Activated CD8-positive, alpha-beta T cell treated with anti-CD3 and anti-CD28 coated beads, Interleukin-2, amount 10 ng/mL, durations not matched to agents 7 days and 5 days (primary cell): ENCODE measurements around the gene FGF22. TPM values are rescaled to one million over a fixed set of nuclear protein-coding genes. Genes with fewer than 3 reads are reported as not detected.
A peak's percentile ranks its signal among the peaks of the same experiment; 100 is the strongest.

ENCODE experiments used
- ATAC-seq: fragments of 150-1000 bp; cut with Tn5 transposase; one replicate; pipeline ENCODE4 v1.10.0; 2021; ENCODE audit warnings: moderate library complexity
- CTCF ChIA-PET: fragments of 350-600 bp; sonication (Branson Sonifier 250); formaldehyde crosslinking; loops from one replicate; lab custom pipeline; 2021; ENCODE audit warnings: antibody characterized with exemption; lab: Charles Lee
- POLR2A ChIA-PET: fragments of 350-600 bp; sonication (Branson Sonifier 250); formaldehyde crosslinking; loops from one replicate; lab custom pipeline; 2021; ENCODE audit warnings: antibody characterized with exemption; lab: Charles Lee
- DNase-seq: peaks from one replicate; pipeline ENCODE4 v3.0.0-alpha.2; 2020
- H3K27ac Mint-ChIP-seq: one replicate; pipeline ENCODE4 v1.8.0; 2021; ENCODE audit warnings: mild to moderate bottlenecking, mixed read lengths
- H3K27me3 Mint-ChIP-seq: one replicate; pipeline ENCODE4 v1.8.0; 2021; ENCODE audit warnings: low read depth, mixed read lengths
- H3K36me3 Mint-ChIP-seq: one replicate; pipeline ENCODE4 v1.8.0; 2021; ENCODE audit warnings: low read depth, mixed read lengths
- H3K4me1 Mint-ChIP-seq: one replicate; pipeline ENCODE4 v1.8.0; 2021; ENCODE audit warnings: low read depth, mixed read lengths
- H3K4me3 Mint-ChIP-seq: one replicate; pipeline ENCODE4 v1.8.0; 2021; ENCODE audit warnings: mild to moderate bottlenecking, mixed read lengths
- H3K9me3 Mint-ChIP-seq: one replicate; pipeline ENCODE4 v1.8.0; 2022; ENCODE audit warnings: mixed read lengths; ENCODE audit not compliant: insufficient read depth
- total RNA-seq, 2 experiments: library from RNA; stranded (reverse); gene quantifications; one replicate each; pipeline ENCODE4 v1.2.3, GENCODE V29; 2021

Gene FGF22
- total RNA-seq, result not detected

GRCh38 chr19:639253-640160 lies at the start of gene FGF22:
Gene FGF22 (plus strand): TSS chr19:639879. CDS start chr19:639926, 47 bp downstream.
- Mint-ChIP-seq H3K4me3 (peak within 1 kb of the TSS; percentile 64), H3K27ac (no peak within 1 kb of the TSS), H3K4me1 (peaks cover 5% of the 10 kb centered on the region), H3K27me3 (no peaks in the 10 kb centered on the region), H3K9me3 (no peaks in the 10 kb centered on the region), H3K36me3 (no peaks in the 10 kb centered on the region)
- peak; percentile 98 for ATAC-seq
- DNase-seq, result peak; percentile 95
- POLR2A ChIA-PET, result no interaction called here
- CTCF ChIA-PET, result no interaction called here

- H3K36me3 Mint-ChIP-seq, result no peaks in the 10 kb centered on the region
- peaks cover 2% of the 10 kb centered on the region for H3K4me1 Mint-ChIP-seq
- H3K4me3 Mint-ChIP-seq, result no peak overlapping the region
- ChIA-PET POLR2A (no interaction called here), CTCF (no interaction called here)
- H3K9me3 Mint-ChIP-seq, result no peaks in the 10 kb centered on the region
- H3K27ac Mint-ChIP-seq, result no peak overlapping the region
- peak; percentile 42 for DNase-seq
- H3K27me3 Mint-ChIP-seq, result peaks cover 22% of the 10 kb centered on the region
- peak; percentile 32 for ATAC-seq
Observed at GRCh38 chr19:590396-590745, 49.3 kb upstream of the FGF22 start.

- POLR2A ChIA-PET, result no interaction called here
- H3K36me3 Mint-ChIP-seq, result no peaks in the 10 kb centered on the region
- CTCF ChIA-PET, result no interaction called here
- no peak overlapping the region for H3K4me3 Mint-ChIP-seq
- no peak overlapping the region for H3K27ac Mint-ChIP-seq
- no peak for ATAC-seq
- peaks cover 2% of the 10 kb centered on the region for H3K4me1 Mint-ChIP-seq
- no peaks in the 10 kb centered on the region for H3K9me3 Mint-ChIP-seq
- peaks cover 22% of the 10 kb centered on the region for H3K27me3 Mint-ChIP-seq
- DNase-seq, result no peak
Observed at GRCh38 chr19:590750-591098, 49.0 kb upstream of the FGF22 start.

- no peak for ATAC-seq
- ChIA-PET CTCF (no interaction called here), POLR2A (no interaction called here)
- no peak overlapping the region for H3K27ac Mint-ChIP-seq
- no peaks in the 10 kb centered on the region for H3K9me3 Mint-ChIP-seq
- peak overlapping the region; percentile 31 for H3K4me3 Mint-ChIP-seq
- H3K4me1 Mint-ChIP-seq, result peaks cover 2% of the 10 kb centered on the region
- H3K27me3 Mint-ChIP-seq, result peaks cover 22% of the 10 kb centered on the region
- no peak for DNase-seq
- no peaks in the 10 kb centered on the region for H3K36me3 Mint-ChIP-seq
Observed at GRCh38 chr19:591099-591958, 48.4 kb upstream of the FGF22 start.

DNA sequence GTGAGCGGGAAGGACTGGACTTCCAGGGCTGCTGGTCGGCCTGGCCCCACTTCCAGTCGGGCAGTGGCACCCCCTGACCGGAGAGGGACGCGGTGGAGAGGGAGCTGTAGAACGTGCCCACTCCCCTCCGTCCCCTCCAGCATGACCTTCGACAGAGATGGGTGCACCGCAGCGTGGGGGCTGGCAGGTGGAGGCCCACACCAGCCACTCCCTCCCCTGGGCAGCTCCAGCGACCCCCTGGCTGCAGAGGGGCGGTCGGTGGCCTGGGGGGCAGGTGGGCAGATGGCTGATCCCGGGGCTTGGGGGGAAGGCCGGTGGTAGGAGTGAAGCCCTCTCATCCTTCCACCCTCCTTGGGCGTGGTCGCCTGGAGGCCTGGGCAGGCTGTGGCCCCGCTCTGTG lies 47.6 kb upstream of the FGF22 start:
- Mint-ChIP-seq H3K36me3 (no peaks in the 10 kb centered on the region), H3K27ac (no peak overlapping the region), H3K27me3 (peaks cover 19% of the 10 kb centered on the region), H3K4me1 (peaks cover 2% of the 10 kb centered on the region), H3K4me3 (no peak overlapping the region), H3K9me3 (no peaks in the 10 kb centered on the region)
- ATAC-seq, result no peak
- no peak for DNase-seq
- ChIA-PET CTCF (no interaction called here), POLR2A (no interaction called here)

DNA sequence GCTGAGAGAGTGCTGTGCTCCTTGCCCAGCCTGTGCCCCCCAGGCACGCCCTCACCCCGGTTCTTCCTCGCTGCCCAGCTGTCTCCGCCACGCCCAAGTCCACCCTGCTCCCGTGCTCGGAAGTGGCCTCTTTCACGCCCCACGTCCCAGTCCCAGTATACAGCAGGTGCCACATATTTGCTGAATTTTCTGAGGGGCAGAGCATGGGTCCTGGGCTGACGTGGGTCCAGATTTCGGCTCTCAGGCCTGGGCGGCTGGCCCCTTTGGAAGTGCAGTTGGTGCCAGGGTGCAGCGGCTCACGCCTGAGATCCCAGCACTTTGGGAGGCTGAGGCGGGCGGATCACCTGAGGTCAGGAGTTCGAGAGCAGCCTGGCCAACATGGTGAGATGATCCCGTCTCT lies 46.6 kb upstream of the FGF22 start:
- Mint-ChIP-seq H3K27ac (no peak overlapping the region), H3K27me3 (peaks cover 17% of the 10 kb centered on the region), H3K4me3 (no peak overlapping the region), H3K36me3 (no peaks in the 10 kb centered on the region), H3K4me1 (peaks cover 2% of the 10 kb centered on the region), H3K9me3 (no peaks in the 10 kb centered on the region)
- ChIA-PET POLR2A (no interaction called here), CTCF (interaction anchor here (2.8 kb wide), 1 partner anchor 9 kb away, joined by 6 read pairs; no protein-coding TSS in a partner anchor)
- ATAC-seq, result no peak
- no peak for DNase-seq

DNA sequence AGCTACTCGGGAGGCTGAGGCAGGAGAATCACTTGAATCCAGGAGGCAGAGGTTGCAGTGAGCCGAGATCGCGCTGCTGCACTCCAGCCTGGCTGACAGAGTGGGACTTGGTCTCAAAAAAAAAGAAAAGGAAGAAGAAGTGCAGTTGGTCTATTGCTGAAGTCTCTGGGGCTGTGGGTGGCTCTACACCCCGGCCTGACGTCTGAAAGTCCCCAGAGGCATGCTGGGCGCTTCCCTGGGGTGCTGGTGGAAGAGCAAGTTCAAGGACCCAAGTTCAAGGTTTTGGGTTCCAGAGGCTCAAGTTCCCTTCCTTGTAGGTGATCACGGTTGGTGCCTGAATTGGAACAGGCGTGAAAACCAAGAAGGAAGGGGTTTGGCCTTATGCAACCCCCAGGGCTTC lies 46.2 kb upstream of the FGF22 start:
- ATAC-seq (no peak), DNase-seq (no peak)
- Mint-ChIP-seq H3K9me3 (no peaks in the 10 kb centered on the region), H3K4me1 (peaks cover 2% of the 10 kb centered on the region), H3K36me3 (no peaks in the 10 kb centered on the region), H3K27me3 (peaks cover 14% of the 10 kb centered on the region), H3K27ac (no peak overlapping the region), H3K4me3 (no peak overlapping the region)
- POLR2A ChIA-PET, result no interaction called here
- CTCF ChIA-PET, result interaction anchor here (2.8 kb wide), 1 partner anchor 9 kb away, joined by 6 read pairs; no protein-coding TSS in a partner anchor

DNA sequence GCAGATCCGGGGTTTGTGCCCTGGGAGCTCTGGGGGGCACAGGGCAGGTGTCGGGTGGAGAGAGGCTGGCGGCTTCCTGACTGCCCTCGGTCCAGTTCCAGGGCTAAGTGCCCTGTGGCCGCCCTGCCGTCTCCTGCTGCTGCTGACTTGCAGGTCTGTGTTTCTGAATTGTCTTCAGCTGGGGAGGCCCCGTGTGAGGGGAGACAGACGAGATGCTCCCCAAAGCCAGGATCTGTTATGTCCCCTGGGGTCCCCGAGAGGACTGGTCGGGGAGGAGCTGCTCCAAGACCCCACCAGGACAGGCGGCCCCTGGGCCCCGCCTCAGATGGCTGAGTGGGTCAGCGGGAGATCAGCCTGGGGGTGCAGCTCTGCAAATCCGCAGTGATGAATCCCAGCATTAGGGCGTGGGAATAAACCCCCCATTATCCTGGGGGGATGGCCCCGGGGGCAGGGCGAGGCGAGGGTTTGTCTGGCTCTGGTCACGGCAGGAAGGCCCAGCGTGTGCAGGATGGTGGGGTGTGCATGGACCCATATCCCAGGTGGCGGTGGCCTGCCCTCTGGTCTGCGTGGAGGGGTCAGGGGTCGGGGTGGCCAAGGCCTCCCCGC lies 45.3 kb upstream of the FGF22 start:
- POLR2A ChIA-PET, result no interaction called here
- Mint-ChIP-seq H3K36me3 (no peaks in the 10 kb centered on the region), H3K4me3 (no peak overlapping the region), H3K27me3 (peaks cover 8% of the 10 kb centered on the region), H3K27ac (no peak overlapping the region), H3K9me3 (no peaks in the 10 kb centered on the region), H3K4me1 (peaks cover 2% of the 10 kb centered on the region)
- ATAC-seq, result no peak
- CTCF ChIA-PET, result interaction anchor here (2.8 kb wide), 1 partner anchor 10 kb away, joined by 6 read pairs; no protein-coding TSS in a partner anchor
- no peak for DNase-seq

- Mint-ChIP-seq H3K9me3 (no peaks in the 10 kb centered on the region), H3K27ac (no peak overlapping the region), H3K4me1 (peaks cover 2% of the 10 kb centered on the region), H3K4me3 (no peak overlapping the region), H3K27me3 (peaks cover 8% of the 10 kb centered on the region), H3K36me3 (no peaks in the 10 kb centered on the region)
- no peak for ATAC-seq
- ChIA-PET CTCF (interaction anchor here (2.8 kb wide), 1 partner anchor 11 kb away, joined by 6 read pairs; no protein-coding TSS in a partner anchor), POLR2A (no interaction called here)
- no peak for DNase-seq
Observed at GRCh38 chr19:595326-596262, 44.1 kb upstream of the FGF22 start.

GRCh38 chr19:596263-596655 lies 43.4 kb upstream of the FGF22 start:
- no peak overlapping the region for H3K4me3 Mint-ChIP-seq
- H3K27me3 Mint-ChIP-seq, result peaks cover 5% of the 10 kb centered on the region
- ChIA-PET CTCF (no interaction called here), POLR2A (no interaction called here)
- DNase-seq (no peak), ATAC-seq (no peak)
- no peaks in the 10 kb centered on the region for H3K9me3 Mint-ChIP-seq
- H3K4me1 Mint-ChIP-seq, result peaks cover under 1% of the 10 kb centered on the region
- no peak overlapping the region for H3K27ac Mint-ChIP-seq
- no peaks in the 10 kb centered on the region for H3K36me3 Mint-ChIP-seq
